Activated gamma-delta T cell treated with Interleukin-2 at 50 U/mL for 16 hours (primary cell): ENCODE data around the gene PDE3B.
"Not testable (repeated sequence)": the region's sequence is repeated elsewhere in the genome, so short reads cannot be mapped to it uniquely, and the experiment has no call there.

Experiments used
- DNase-seq: peaks from one replicate; pipeline ENCODE4 v3.0.0-alpha.2; 2020

Gene PDE3B

GRCh38 chr11:14643697-14644225 is at the start of gene PDE3B:
PDE3B (plus strand) TSS chr11:14643804; CDS start chr11:14644076, 272 bp downstream.
- peak; percentile 71 for DNase-seq

GRCh38 chr11:14595261-14595660 is 48.3 kb upstream of the PDE3B start:
- DNase-seq = not testable (repeated sequence)

- DNase-seq = no peak
Observed at GRCh38 chr11:14607713-14608112, 35.9 kb upstream of the PDE3B start.

GRCh38 chr11:14609902-14610301 is 33.7 kb upstream of the PDE3B start:
- DNase-seq = no peak

- DNase-seq = no peak
Observed at GRCh38 chr11:14611939-14612338, 31.7 kb upstream of the PDE3B start.

GRCh38 chr11:14612694-14613093 is 30.9 kb upstream of the PDE3B start:
- no peak for DNase-seq

GRCh38 chr11:14614091-14614622 is 29.4 kb upstream of the PDE3B start:
- DNase-seq = no peak

- DNase-seq = no peak
Observed at GRCh38 chr11:14617241-14618027, 26.2 kb upstream of the PDE3B start.

- DNase-seq = no peak
Observed at GRCh38 chr11:14618060-14618459, 25.5 kb upstream of the PDE3B start.

- no peak for DNase-seq
Observed at GRCh38 chr11:14619603-14620531, 23.7 kb upstream of the PDE3B start.

- no peak for DNase-seq
Observed at GRCh38 chr11:14622223-14622954, 21.2 kb upstream of the PDE3B start.

- no peak for DNase-seq
Observed at GRCh38 chr11:14623036-14623435, 20.6 kb upstream of the PDE3B start.

- DNase-seq = no peak
Observed at GRCh38 chr11:14625586-14626205, 17.9 kb upstream of the PDE3B start.

- no peak for DNase-seq
Observed at GRCh38 chr11:14626650-14627049, 17.0 kb upstream of the PDE3B start.

- peak; percentile 60 for DNase-seq
Observed at GRCh38 chr11:14633506-14634224, 9.9 kb upstream of the PDE3B start.

GRCh38 chr11:14634813-14635212 is 8.8 kb upstream of the PDE3B start:
- no peak for DNase-seq

GRCh38 chr11:14635546-14635945 is 8.1 kb upstream of the PDE3B start:
- DNase-seq = no peak

GRCh38 chr11:14636119-14636518 is 7.5 kb upstream of the PDE3B start:
- DNase-seq = no peak

- no peak for DNase-seq
Observed at GRCh38 chr11:14637868-14638409, 5.7 kb upstream of the PDE3B start.

- no peak for DNase-seq
Observed at GRCh38 chr11:14638561-14638960, 5.0 kb upstream of the PDE3B start.

GRCh38 chr11:14641801-14642200 is 1.8 kb upstream of the PDE3B start:
- DNase-seq = no peak
